Activated T-helper 1 cell treated with Interleukin-2 at 50 U/mL for 16 hours (primary cell): ENCODE results near the gene IQCB1.
A peak's percentile ranks its signal among the peaks of the same experiment; 100 is the strongest.
"Not testable (repeated sequence)": the region's sequence is repeated elsewhere in the genome, so short reads cannot be mapped to it uniquely, and the experiment has no call there.

Source experiments
- DNase-seq: peaks from one replicate; pipeline ENCODE4 v3.0.0-alpha.2; 2020; ENCODE audit warnings: low read depth

The IQCB1 gene

DNA sequence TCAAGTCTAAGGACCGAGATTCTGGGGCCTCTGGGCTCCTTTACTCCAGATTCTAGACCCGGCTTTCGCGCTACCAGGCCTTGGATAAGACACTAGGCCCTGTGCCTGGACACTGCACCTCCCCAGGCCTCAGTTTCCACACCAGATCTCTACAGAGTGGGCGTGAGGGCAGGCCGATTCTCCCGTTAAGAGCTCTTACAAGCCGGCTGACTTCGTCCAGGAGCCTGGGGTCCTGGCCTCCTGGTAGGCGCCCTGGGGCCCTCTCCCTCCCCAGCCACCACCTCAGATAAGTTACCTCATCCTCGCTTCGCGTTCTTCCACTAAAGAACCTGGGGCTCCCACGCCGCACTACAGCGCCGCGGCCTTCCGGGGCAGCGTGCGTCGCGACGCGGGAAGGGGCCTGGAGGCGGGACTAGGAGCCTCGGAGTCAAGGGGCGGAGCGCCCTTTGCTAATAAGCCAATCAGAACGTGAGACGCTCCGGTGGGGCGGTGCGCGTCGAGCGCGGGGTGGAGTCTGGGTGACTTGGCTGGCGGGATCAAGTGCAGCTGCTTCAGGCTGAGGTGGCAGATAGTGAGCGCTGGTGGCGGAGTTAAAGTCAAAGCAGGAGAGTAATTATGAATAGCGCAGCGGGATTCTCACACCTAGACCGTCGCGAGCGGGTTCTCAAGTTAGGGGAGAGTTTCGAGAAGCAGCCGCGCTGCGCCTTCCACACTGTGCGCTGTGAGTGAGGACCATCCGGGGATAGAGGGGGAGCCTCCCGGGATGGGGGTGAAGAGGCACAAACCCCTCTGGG is at the start of gene IQCB1, which contains the start of gene EAF2:
Gene IQCB1 (minus strand): TSS at position 390 of the 794 bp plus-strand sequence. CDS start 6,100 bp downstream, outside the sequence.
Gene EAF2 (plus strand): TSS at position 539 of the 794 bp plus-strand sequence. CDS start 77 bp downstream, at position 616.
- DNase-seq = peak; percentile 92

DNA sequence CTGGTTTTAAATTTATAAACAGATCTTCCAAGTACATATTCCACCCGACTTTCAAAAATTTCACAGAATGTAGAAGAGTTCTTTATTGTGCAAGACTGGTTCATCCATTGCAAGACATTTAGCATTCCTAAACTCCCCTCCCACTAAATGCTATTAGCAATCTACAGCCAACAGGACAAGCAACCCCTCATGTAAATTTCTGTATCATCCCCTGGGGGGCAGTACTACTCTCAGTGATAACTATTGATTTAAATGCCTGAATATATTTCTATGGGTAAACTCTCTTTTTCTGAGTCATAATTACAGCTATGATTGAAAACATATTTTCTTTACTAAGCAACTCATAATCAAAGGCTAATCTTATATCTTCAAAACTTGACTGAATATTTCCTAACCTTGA is 48.6 kb upstream of the IQCB1 start:
- no peak for DNase-seq

- no peak for DNase-seq
These were observed 43.6 kb upstream of the IQCB1 start for GRCh38 chr3:121878411-121878810.

GRCh38 chr3:121871430-121871829 is 36.6 kb upstream of the IQCB1 start:
- DNase-seq = no peak

DNA sequence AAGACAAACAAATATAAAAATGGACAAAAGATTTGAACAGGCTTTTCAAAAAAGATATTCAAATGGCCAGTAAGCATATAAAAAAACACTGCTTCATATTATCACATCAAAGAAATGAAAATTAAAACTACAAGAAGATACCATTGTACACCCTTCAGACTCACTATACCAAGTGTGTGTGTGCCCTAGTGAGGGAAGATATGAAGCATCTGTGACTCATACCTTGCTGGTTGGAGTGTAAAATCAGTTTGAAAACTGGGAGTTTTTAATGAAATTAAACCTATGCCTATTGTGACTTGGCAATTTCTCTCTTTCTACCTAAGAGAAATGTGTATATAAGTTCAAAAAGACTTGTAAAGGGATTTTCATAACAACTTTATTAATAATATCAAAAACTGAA is 35.9 kb upstream of the IQCB1 start:
- DNase-seq = no peak

GRCh38 chr3:121869736-121870135 is 34.9 kb upstream of the IQCB1 start:
- DNase-seq = no peak

- no peak for DNase-seq
These were observed 28.9 kb upstream of the IQCB1 start for GRCh38 chr3:121863801-121864200.

DNA sequence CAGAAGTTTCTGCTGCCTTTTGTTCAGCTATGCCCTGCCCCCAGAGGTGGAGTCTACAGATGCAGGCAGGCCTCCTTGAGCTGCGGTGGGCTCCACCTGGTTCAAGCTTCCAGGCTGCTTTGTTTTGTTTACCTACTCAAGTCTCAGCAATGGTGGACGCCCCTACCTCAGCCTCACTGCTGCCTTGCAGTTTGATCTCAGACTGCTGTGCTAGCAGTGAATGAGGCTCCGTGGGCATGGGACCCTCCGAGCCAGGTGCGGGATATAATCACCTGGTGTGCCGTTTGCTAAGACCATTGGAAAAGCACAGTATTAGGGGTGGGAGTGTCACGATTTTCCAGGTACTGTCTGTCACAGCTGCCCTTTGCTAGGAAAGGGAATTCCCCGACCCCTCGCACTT is 28.4 kb upstream of the IQCB1 start:
- DNase-seq = not testable (repeated sequence)

- DNase-seq = not testable (repeated sequence)
These were observed 22.9 kb upstream of the IQCB1 start for GRCh38 chr3:121857778-121858177.

GRCh38 chr3:121855555-121855954 is 20.7 kb upstream of the IQCB1 start:
- DNase-seq = no peak

DNA sequence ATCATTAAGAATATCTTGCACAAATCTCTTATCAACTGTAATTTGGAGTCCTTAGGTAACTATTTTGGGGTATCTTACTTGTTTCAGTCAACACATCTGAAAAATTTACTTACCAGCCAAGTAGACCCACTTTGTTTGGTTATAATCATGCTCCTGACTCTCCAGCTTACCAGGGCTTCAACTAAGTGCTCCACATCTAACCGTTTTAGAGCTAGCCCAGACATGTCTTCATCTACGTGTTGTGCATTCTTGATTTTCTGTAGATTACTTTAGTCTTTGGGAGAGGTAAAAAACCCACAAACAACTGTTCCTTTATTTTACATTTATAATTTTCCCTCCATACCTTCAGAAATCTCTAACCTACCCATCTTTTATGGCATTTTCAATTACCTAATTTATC is 17.4 kb upstream of the IQCB1 start:
- no peak for DNase-seq

DNA sequence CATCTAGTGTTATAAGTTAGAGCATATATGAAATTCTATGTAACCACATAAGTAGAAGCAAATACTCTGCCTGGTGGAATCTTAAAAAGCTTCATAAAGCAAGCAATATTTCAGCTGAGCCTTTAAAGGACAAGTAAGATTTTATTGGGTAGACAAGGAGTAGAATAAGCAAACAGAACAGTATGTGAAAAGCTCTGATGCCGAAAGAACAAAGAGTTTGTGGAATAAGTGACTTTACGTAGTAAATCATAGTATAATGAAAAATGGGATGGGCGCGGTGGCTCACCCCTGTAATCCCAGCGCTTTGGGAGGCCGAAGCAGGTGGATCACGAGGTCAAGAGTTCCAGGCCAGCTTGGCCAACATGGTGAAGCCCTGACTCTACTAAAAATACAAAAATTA is 10.0 kb upstream of the IQCB1 start:
- no peak for DNase-seq

- DNase-seq = no peak
These were observed 5.1 kb upstream of the IQCB1 start for GRCh38 chr3:121839962-121840361.

GRCh38 chr3:121836481-121836880 is 1.6 kb upstream of the IQCB1 start:
- DNase-seq = no peak

DNA sequence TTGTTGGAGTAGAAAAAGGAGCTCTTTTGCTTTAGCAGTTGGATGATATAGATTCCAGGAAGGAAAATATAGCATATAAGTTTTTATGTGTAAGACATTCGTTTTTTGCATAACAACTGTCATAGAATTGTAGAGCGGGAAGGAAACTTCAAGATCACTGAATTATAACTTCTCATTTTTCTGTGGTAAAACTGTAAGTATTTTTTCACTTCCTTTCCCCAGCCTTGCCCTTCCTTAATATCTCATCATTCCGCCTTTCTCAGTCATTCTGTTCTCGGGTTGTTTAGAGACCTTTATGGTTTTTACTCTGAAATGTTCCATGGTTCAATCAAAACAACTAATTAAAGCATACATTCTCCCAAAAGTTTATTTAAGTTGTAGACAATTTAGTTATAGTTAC is 1.2 kb upstream of the IQCB1 start:
- DNase-seq = no peak

DNA sequence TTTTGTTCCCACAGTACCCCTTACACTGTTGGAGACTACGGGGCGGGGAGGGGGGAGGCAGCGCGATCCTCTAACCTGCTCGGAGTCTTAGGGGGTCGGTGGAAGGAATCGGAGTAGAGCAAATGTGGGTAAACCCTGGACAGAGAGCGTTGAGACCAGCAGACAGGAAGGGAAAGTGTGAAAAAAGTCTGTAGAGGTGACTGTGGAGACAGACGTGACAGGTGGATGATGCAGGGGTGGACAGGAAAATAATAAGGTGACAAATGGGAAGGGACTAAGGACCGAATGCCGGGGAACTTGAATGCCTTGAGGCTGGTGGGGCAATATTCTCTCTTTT is 573 bp upstream of the IQCB1 start:
- DNase-seq = no peak

DNA sequence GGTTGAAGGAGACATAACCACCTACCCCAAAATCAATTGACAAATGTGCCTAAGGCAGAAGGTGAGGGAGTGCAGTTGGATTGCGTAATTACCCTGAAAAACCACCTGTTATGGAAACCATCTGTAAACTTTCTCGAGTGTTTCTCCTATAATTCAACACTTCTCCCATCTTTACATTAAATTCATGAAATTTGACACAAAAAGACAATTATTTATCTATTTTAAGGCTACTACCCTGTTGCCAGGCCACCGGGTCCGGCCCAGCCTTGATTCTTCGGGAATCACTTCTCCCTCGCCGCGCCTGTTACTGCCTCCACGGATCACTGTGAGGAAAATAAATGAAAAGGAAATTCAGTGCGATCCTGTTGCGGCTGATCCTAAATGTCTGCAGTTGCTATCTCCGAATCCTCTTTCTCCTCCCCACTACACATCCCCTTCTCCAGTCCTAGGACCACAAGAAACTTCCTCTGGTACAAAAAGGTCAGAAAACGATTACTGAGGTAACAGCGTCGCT is 646 bp downstream of the IQCB1 start:
- DNase-seq = no peak

DNA sequence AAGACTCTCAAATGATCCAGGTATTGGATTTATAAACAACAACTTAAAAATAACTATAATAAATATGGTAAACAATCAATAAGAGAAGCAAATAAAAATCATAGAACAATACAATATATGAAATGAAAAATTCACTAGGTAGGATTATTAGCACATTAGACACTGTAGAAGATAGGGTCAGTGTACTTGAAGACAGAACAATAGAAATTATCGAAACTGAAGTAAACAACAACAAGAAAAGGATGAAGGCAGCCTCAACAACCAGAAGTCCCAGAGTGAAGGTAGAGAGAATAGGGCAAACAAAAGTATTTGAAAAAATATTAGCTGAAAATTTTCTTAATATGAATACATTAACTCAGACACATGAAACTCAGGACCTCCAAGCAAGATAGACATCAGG is 11.9 kb downstream of the IQCB1 start:
- DNase-seq = no peak

GRCh38 chr3:121821421-121822199 is 13.2 kb downstream of the IQCB1 start:
- no peak for DNase-seq

DNA sequence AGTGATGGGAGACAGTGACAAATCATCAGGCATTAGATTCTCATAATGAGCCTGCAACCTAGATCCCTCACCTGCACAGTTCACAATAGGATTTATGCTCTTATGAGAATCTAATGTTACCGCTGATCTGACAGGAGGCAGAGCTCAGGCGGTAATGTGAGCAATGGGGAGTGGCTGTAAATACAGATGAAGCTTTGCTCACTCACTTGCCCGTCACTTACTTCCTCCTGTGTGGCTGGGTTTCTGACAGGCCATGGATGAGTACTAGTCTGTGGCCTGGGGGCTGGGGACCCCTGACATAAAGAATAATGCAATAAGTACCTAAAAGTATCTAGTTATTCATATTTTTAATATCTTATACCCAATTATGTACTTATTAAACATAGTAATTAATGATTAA is 15.6 kb downstream of the IQCB1 start:
- DNase-seq = no peak

DNA sequence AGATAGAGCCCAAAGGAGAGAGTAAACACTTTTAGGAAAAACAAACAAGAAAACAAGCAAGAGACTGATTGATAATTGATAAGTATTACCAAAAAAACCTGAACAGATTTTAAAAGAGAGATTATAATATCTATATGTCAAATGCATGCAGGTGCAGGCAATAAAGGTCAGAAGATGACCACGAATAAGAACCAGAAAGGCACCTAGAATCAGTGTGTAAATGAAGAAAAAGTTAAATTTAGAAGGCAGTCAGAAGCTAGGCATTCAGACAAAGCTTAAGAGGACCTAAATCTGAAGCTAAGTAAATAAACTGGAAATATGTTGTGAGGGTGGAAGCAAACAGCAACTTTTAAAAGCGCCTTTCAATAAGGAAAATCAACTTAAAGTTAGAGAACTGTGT is 16.3 kb downstream of the IQCB1 start:
- DNase-seq = no peak

GRCh38 chr3:121817753-121818152 is 17.1 kb downstream of the IQCB1 start:
- DNase-seq = no peak

DNA sequence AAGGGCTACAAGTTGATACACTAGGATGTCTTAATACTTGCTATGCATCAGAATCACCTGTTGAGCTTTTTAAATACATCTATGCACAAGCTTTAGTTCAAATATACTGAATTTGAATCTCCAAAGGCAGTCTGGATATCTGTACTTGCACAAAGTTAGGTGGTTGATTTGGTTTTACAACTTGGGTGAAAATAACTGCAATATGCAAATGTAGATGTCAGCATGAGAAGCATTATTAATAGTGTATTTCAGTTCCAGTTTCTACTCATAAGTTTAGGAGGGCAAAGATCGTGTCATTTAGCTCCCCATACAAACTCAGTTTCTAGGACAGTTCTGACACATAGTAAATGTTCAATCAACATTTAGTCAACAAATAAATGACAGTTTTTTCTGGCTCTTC is 25.6 kb downstream of the IQCB1 start:
- no peak for DNase-seq
